ENCODE results near the gene TCEANC2.

TCEANC2 gene

DNA sequence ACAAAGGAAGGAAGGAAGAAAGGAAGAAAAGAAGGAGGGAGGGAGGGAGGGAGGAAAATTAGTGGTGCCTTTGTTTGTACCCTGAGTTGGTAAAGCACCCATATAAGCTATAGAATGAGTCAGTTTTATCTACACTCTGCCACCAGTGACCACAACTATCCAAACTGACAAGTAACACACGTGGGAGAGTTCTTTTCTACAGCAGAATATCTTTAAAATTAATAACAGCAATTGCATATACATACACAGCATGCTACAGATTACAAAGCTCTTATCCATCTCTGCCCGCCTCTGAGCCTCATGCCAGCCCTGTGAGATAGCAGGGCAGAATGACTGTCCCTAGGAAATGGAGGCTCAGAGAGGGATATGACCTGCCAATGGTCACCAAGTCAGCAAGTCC, 79.1 kb downstream of the TCEANC2 start:
- TF ChIP-seq ZNF565 (CRISPR knock-in tag; conservative IDR thresholded peaks at IDR 0.05; ENCODE audit: low read depth): no peak
- no peak for TF ChIP-seq ZFP3 (CRISPR knock-in tag; IDR thresholded peaks at IDR 0.05)
- no peak for TF ChIP-seq ZFP30 (CRISPR knock-in tag; IDR thresholded peaks at IDR 0.05)
- TF ChIP-seq, protein P1, sequence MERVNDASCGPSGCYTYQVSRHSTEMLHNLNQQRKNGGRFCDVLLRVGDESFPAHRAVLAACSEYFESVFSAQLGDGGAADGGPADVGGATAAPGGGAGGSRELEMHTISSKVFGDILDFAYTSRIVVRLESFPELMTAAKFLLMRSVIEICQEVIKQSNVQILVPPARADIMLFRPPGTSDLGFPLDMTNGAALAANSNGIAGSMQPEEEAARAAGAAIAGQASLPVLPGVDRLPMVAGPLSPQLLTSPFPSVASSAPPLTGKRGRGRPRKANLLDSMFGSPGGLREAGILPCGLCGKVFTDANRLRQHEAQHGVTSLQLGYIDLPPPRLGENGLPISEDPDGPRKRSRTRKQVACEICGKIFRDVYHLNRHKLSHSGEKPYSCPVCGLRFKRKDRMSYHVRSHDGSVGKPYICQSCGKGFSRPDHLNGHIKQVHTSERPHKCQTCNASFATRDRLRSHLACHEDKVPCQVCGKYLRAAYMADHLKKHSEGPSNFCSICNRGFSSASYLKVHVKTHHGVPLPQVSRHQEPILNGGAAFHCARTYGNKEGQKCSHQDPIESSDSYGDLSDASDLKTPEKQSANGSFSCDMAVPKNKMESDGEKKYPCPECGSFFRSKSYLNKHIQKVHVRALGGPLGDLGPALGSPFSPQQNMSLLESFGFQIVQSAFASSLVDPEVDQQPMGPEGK (CRISPR knock-in tag; IDR thresholded peaks at IDR 0.05; ENCODE audit: borderline replicate concordance): no peak
- TF ChIP-seq RARB (CRISPR knock-in tag; IDR thresholded peaks at IDR 0.05): no peak
- TF ChIP-seq SNAI2 (CRISPR knock-in tag; IDR thresholded peaks at IDR 0.05): no peak
- TF ChIP-seq, protein P2, sequence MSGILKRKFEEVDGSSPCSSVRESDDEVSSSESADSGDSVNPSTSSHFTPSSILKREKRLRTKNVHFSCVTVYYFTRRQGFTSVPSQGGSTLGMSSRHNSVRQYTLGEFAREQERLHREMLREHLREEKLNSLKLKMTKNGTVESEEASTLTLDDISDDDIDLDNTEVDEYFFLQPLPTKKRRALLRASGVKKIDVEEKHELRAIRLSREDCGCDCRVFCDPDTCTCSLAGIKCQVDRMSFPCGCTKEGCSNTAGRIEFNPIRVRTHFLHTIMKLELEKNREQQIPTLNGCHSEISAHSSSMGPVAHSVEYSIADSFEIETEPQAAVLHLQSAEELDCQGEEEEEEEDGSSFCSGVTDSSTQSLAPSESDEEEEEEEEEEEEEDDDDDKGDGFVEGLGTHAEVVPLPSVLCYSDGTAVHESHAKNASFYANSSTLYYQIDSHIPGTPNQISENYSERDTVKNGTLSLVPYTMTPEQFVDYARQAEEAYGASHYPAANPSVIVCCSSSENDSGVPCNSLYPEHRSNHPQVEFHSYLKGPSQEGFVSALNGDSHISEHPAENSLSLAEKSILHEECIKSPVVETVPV (CRISPR knock-in tag; IDR thresholded peaks at IDR 0.05): no peak
- no peak for TF ChIP-seq ISL1 (CRISPR knock-in tag; IDR thresholded peaks at IDR 0.05)
- TF ChIP-seq GLIS3 (CRISPR knock-in tag; IDR thresholded peaks at IDR 0.05): no peak
- no peak for TF ChIP-seq ZC3H10 (CRISPR knock-in tag; IDR thresholded peaks at IDR 0.05)
- TF ChIP-seq ZNF70 (CRISPR knock-in tag; IDR thresholded peaks at IDR 0.05): no peak
- TF ChIP-seq, protein P3, sequence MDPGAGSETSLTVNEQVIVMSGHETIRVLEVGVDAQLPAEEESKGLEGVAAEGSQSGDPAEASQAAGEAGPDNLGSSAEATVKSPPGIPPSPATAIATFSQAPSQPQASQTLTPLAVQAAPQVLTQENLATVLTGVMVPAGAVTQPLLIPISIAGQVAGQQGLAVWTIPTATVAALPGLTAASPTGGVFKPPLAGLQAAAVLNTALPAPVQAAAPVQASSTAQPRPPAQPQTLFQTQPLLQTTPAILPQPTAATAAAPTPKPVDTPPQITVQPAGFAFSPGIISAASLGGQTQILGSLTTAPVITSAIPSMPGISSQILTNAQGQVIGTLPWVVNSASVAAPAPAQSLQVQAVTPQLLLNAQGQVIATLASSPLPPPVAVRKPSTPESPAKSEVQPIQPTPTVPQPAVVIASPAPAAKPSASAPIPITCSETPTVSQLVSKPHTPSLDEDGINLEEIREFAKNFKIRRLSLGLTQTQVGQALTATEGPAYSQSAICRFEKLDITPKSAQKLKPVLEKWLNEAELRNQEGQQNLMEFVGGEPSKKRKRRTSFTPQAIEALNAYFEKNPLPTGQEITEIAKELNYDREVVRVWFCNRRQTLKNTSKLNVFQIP (CRISPR knock-in tag; IDR thresholded peaks at IDR 0.05; ENCODE audit: borderline replicate concordance, low read depth): no peak
- no peak for TF ChIP-seq PPARA (CRISPR knock-in tag; IDR thresholded peaks at IDR 0.05; ENCODE audit: borderline replicate concordance)
- no peak for TF ChIP-seq OSR1 (CRISPR knock-in tag; IDR thresholded peaks at IDR 0.05)
- TF ChIP-seq TOX (CRISPR knock-in tag; IDR thresholded peaks at IDR 0.05; ENCODE audit: borderline replicate concordance): no peak
- TF ChIP-seq CSDC2 (CRISPR knock-in tag; IDR thresholded peaks at IDR 0.05): no peak
- ATAC-seq: no peak; the same call in 1 of the 3 replicates

DNA sequence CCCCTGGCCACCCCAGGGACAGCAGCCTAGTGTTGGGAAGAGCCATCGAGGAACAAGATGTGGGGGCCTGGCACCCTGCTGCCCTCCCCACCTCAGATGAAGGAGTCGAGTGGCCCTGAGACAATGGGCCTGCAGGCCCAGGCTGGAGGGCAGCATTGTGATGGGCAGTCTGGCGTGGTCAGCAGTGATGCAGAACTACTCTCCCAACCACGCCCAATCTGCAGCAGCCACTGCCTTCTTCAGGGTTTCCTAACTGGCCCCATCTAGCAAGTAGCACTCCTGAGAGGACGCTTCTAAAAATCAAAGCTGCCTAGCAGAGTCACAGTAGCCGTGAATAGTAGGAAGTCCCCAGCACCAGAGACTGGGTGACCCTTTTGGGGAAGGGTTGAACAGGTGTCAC, 80.9 kb downstream of the TCEANC2 start:
- ATAC-seq: no peak
- TF ChIP-seq ZNF565 (CRISPR knock-in tag; conservative IDR thresholded peaks at IDR 0.05; ENCODE audit: low read depth): no peak
- no peak for TF ChIP-seq ISL1 (CRISPR knock-in tag; IDR thresholded peaks at IDR 0.05)
- TF ChIP-seq OSR1 (CRISPR knock-in tag; IDR thresholded peaks at IDR 0.05): no peak
- no peak for TF ChIP-seq GLIS3 (CRISPR knock-in tag; IDR thresholded peaks at IDR 0.05)
- TF ChIP-seq, protein P4, sequence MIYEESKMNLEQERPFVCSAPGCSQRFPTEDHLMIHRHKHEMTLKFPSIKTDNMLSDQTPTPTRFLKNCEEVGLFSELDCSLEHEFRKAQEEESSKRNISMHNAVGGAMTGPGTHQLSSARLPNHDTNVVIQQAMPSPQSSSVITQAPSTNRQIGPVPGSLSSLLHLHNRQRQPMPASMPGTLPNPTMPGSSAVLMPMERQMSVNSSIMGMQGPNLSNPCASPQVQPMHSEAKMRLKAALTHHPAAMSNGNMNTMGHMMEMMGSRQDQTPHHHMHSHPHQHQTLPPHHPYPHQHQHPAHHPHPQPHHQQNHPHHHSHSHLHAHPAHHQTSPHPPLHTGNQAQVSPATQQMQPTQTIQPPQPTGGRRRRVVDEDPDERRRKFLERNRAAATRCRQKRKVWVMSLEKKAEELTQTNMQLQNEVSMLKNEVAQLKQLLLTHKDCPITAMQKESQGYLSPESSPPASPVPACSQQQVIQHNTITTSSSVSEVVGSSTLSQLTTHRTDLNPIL (CRISPR knock-in tag; IDR thresholded peaks at IDR 0.05; ENCODE audit: low read depth): no peak
- no peak for TF ChIP-seq RARB (CRISPR knock-in tag; IDR thresholded peaks at IDR 0.05)
- no peak for TF ChIP-seq CSDC2 (CRISPR knock-in tag; IDR thresholded peaks at IDR 0.05)
- no peak for TF ChIP-seq ZNF70 (CRISPR knock-in tag; IDR thresholded peaks at IDR 0.05)
- TF ChIP-seq ZFP30 (CRISPR knock-in tag; IDR thresholded peaks at IDR 0.05): no peak
- no peak for TF ChIP-seq ZFP3 (CRISPR knock-in tag; IDR thresholded peaks at IDR 0.05)
- no peak for TF ChIP-seq TOX (CRISPR knock-in tag; IDR thresholded peaks at IDR 0.05; ENCODE audit: borderline replicate concordance)
- TF ChIP-seq, protein P2 (CRISPR knock-in tag; IDR thresholded peaks at IDR 0.05): no peak
- no peak for TF ChIP-seq ZNF8 (CRISPR knock-in tag; IDR thresholded peaks at IDR 0.05)

DNA sequence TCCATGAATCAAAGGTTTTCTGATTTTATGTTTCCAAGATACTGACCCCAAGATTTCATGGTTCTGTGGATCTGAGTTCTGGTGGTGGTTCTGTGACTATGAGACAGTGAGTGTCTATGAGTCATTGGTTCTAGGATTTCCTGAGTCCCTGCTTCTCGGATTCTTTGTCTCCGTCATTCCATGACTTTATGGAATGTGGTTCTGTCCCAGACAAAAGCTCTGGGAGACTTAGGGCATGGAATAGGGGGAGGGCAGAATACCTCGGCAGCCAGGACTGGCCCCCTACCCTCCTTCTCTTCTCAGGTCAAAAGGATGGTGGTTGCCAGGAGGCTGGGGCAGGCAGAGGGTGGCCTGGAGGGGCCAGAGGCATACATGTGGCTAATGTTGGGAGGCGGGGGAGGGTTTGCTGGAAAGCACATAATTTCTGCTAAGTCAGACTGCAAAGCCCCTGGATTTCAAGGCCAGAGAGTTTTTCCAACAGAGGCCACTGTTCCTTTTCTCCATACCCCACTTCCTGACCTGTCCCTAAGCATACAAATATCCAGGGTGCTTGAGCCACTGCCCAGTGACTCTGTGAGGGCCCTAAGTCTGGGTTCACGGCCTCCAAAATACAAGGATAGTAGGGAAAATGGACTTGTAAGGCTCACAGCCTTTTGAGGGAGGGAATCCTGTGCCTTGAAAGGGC, 82.2 kb downstream of the TCEANC2 start:
- ATAC-seq: no peak
- TF ChIP-seq ISL1 (CRISPR knock-in tag; IDR thresholded peaks at IDR 0.05) (no peak), ZFP3 (CRISPR knock-in tag; IDR thresholded peaks at IDR 0.05) (no peak), PPARA (CRISPR knock-in tag; IDR thresholded peaks at IDR 0.05; ENCODE audit: borderline replicate concordance) (no peak), ESRRG (CRISPR knock-in tag; IDR thresholded peaks at IDR 0.05) (no peak), ZC3H10 (CRISPR knock-in tag; IDR thresholded peaks at IDR 0.05) (no peak), SNAI2 (CRISPR knock-in tag; IDR thresholded peaks at IDR 0.05) (no peak), OSR1 (CRISPR knock-in tag; IDR thresholded peaks at IDR 0.05) (no peak), ZFP30 (CRISPR knock-in tag; IDR thresholded peaks at IDR 0.05) (no peak)
- TF ChIP-seq, protein P1 (CRISPR knock-in tag; IDR thresholded peaks at IDR 0.05; ENCODE audit: borderline replicate concordance): no peak
- TF ChIP-seq, protein P4 (CRISPR knock-in tag; IDR thresholded peaks at IDR 0.05; ENCODE audit: low read depth): no peak
- TF ChIP-seq, protein P5, sequence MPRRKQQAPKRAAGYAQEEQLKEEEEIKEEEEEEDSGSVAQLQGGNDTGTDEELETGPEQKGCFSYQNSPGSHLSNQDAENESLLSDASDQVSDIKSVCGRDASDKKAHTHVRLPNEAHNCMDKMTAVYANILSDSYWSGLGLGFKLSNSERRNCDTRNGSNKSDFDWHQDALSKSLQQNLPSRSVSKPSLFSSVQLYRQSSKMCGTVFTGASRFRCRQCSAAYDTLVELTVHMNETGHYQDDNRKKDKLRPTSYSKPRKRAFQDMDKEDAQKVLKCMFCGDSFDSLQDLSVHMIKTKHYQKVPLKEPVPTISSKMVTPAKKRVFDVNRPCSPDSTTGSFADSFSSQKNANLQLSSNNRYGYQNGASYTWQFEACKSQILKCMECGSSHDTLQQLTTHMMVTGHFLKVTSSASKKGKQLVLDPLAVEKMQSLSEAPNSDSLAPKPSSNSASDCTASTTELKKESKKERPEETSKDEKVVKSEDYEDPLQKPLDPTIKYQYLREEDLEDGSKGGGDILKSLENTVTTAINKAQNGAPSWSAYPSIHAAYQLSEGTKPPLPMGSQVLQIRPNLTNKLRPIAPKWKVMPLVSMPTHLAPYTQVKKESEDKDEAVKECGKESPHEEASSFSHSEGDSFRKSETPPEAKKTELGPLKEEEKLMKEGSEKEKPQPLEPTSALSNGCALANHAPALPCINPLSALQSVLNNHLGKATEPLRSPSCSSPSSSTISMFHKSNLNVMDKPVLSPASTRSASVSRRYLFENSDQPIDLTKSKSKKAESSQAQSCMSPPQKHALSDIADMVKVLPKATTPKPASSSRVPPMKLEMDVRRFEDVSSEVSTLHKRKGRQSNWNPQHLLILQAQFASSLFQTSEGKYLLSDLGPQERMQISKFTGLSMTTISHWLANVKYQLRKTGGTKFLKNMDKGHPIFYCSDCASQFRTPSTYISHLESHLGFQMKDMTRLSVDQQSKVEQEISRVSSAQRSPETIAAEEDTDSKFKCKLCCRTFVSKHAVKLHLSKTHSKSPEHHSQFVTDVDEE (CRISPR knock-in tag; IDR thresholded peaks at IDR 0.05): no peak

All from SK-N-SH treated with all-trans-retinoic acid at 6 μM for 48 hours (cell line).